Pancreas (tissue), 10 donors: ENCODE measurements around the gene CELF4. TPM values are rescaled to one million over a fixed set of nuclear protein-coding genes. Genes with fewer than 3 reads are reported as not detected.

Experiments
- ATAC-seq, 4 donors: fragments of 200-7000 bp; cut with Tn5 transposase; one replicate each; pipeline versions ENCODE4 v1.8.0 to v1.9.1; 2020; ENCODE audit warnings: mild to moderate bottlenecking in 4 of 4, moderate library complexity in 4 of 4
- DNase-seq, 6 donors: peaks; one replicate each; pipeline ENCODE4 v3.0.0-alpha.2; 2020
- FAIRE-seq: peaks from 2 replicates; lab custom pipeline; 2012; peaks lifted over from hg19 to GRCh38; lab: Jason Lieb, UNC
- H3K27ac ChIP-seq, 4 donors: fragments of 200-600 bp; sonication (generic); 1 replicate in 3 of 4; 2 replicates in 1 of 4; pipeline versions ENCODE4 v1.5.0 to v1.8.0; 2020
- H3K27me3 ChIP-seq, 4 donors: fragments of 200-600 bp; one replicate each; pipeline ENCODE4 v1.8.0; 2021
- H3K36me3 ChIP-seq, 3 donors: fragments of 200-600 bp; sonication (generic) in 1 of 3; one replicate each; pipeline versions ENCODE4 v1.5.0 to v1.8.0; 2020 to 2021
- H3K4me1 ChIP-seq, 3 donors: fragments of 200-600 bp; one replicate each; pipeline ENCODE4 v1.8.0; 2021
- H3K4me3 ChIP-seq, 4 donors: fragments of 200-600 bp; sonication (generic) in 2 of 4; one replicate each; pipeline versions ENCODE4 v1.5.0 to v1.8.0; 2020 to 2021
- H3K9me3 ChIP-seq, 4 donors: fragments of 200-600 bp; one replicate each; pipeline ENCODE4 v1.8.0; 2021
- WGBS, 2 donors: extraction: QIAGEN DNeasy Blood & Tissue Kit; methylation state at CpG; one replicate each; pipeline ENCODE4 v1.1.7; 2013; 5-methylcytosine and 5-hydroxymethylcytosine counted together
- intact Hi-C, 3 donors: fragments of 100-400 bp; cut with DNase I; formaldehyde crosslinking; loops; one replicate each; pipeline versions ENCODE4 v1.11.1 to v1.14.2; 2022
- polyA plus RNA-seq, 2 donors: library from polyadenylated mRNA; stranded (reverse); fragments of 200-250 nt; gene quantifications; one replicate each; pipeline ENCODE4 v1.2.3, GENCODE V29; 2013
- total RNA-seq, 6 donors: library from RNA; stranded (reverse); fragmentation: NEBNext Ultra II Directional in 4 of 6; extraction: Animal tissue kit (Norgen Biotek cat#: 25700) in 4 of 6; gene quantifications; one replicate each; pipeline versions ENCODE4 v1.2.1 to v1.2.4, GENCODE V29; 2021 to 2023
- TF ChIP-seq, protein P1 (sequence below), 4 donors: fragments of 200-600 bp; sonication (generic) in 3 of 4; IDR thresholded peaks; one replicate each; pipeline versions ENCODE4 v1.5.0 to v1.8.0; 2021; ENCODE audit warnings: antibody characterized with exemption in 4 of 4
- donor health status: healthy with polysubstance abuse.
- donor health status: DM: no; HTN: no; CAD: no; lungs with moderate emphysema.
- donor health status: DM: no; HTN: no; CAD: no.
- donor health status: control.
- donor health status: control.
- donor health status: Bipolar disorder and iron deficiency.
- donor health status: DM: yes; HTN: yes; CAD: no.
- donor health status: DM: no; HTN: no; CAD: no.
- donor health status: DM: no; HTN: no; CAD: no.
- donor health status: DM: yes; HTN: yes; CAD: no.

Gene CELF4
- total and polyA plus RNA-seq, 8 donors, result 1.0 to 10.0 (median 2.8) TPM

DNA sequence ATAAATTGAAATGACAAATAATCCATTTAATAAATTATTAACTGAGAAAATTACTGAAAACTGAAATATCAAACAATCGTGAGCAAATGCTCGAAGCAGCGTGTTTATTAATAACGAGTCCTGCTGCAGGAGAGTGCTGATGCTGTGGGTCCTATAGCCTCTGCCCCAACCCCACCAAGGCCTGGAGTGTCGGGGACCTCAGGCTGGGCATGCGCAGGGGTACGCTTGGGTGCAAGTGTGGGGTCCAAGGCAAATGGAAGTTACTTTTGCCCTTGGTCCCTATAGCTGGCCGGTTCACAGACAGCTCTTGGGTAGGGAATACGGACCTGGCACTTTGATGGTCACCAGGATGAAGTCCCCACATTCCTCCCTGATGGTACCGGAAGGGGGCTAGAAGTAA lies 43.3 kb upstream of the CELF4 start:
- ATAC-seq, result no peak
- H3K4me1 ChIP-seq, result no peaks in the 10 kb centered on the region
- intact Hi-C loops, result no loop called here
- DNase-seq, result no peak
- H3K9me3 ChIP-seq, result no peaks in the 10 kb centered on the region
- no peak overlapping the region for H3K4me3 ChIP-seq
- TF ChIP-seq, protein P1, sequence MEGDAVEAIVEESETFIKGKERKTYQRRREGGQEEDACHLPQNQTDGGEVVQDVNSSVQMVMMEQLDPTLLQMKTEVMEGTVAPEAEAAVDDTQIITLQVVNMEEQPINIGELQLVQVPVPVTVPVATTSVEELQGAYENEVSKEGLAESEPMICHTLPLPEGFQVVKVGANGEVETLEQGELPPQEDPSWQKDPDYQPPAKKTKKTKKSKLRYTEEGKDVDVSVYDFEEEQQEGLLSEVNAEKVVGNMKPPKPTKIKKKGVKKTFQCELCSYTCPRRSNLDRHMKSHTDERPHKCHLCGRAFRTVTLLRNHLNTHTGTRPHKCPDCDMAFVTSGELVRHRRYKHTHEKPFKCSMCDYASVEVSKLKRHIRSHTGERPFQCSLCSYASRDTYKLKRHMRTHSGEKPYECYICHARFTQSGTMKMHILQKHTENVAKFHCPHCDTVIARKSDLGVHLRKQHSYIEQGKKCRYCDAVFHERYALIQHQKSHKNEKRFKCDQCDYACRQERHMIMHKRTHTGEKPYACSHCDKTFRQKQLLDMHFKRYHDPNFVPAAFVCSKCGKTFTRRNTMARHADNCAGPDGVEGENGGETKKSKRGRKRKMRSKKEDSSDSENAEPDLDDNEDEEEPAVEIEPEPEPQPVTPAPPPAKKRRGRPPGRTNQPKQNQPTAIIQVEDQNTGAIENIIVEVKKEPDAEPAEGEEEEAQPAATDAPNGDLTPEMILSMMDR (IDR thresholded peaks at IDR 0.05), result no peak
- 64 to 70% methylated on average over 10 of the region's 10 CpGs for WGBS, 2 donors
- FAIRE-seq, result no peak
- H3K27ac ChIP-seq, result no peak overlapping the region
- H3K27me3 ChIP-seq, result no peaks in the 10 kb centered on the region
- H3K36me3 ChIP-seq, result no peaks in the 10 kb centered on the region

DNA sequence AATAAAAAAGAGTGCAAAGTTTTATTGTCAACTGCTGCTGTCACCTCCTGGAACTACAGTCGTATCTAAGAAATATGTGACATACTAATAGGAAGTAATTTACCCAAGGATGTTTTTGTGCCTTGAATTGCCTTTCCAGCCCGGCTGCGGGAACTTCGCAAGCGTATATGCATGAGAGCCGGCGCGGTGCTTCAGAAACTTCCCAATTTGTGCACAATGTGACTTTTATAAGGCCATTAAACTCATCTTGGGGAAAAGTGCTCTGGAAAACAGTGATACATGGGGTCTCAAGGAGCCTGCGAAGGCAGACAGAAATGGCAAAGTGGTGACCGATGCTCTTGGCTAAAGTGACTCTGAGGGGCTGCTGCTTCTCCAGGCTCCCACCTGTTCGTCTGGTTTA lies 41.7 kb upstream of the CELF4 start:
- TF ChIP-seq, protein P1 (IDR thresholded peaks at IDR 0.05), result no peak
- WGBS, 2 donors, result 77 to 82% methylated on average over 11 of the region's 11 CpGs
- ATAC-seq, result no peak
- DNase-seq, result no peak
- no peaks in the 10 kb centered on the region for H3K4me1 ChIP-seq
- no peak for FAIRE-seq
- no peaks in the 10 kb centered on the region for H3K36me3 ChIP-seq
- intact Hi-C loops, result no loop called here
- no peak overlapping the region for H3K4me3 ChIP-seq
- H3K9me3 ChIP-seq, result no peaks in the 10 kb centered on the region
- no peak overlapping the region for H3K27ac ChIP-seq
- no peaks in the 10 kb centered on the region for H3K27me3 ChIP-seq

DNA sequence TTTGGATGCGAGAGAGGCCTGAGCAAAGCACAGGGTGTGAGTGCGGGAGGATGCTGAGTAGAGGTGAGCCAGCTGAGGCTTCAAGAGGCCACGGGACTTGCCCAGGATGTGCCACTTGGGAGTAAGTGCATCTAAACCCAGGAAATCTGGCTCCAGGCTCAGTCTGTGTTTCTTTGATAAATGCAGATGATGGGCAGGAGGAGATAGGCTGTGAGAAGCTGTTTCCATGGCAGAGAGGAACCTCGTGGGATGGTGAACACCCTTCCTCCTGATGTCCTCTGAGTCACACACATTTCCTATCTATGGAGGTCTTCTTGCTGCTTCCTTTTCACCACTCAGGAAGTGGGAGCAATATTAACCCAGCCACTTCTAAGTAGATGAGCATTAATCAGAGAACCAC lies 38.4 kb upstream of the CELF4 start:
- WGBS, 2 donors, result 71 to 88% methylated on average over 4 of the region's 4 CpGs
- H3K4me1 ChIP-seq, result no peaks in the 10 kb centered on the region
- ATAC-seq (no peak), DNase-seq (no peak), FAIRE-seq (no peak)
- H3K27ac ChIP-seq, result no peak overlapping the region
- no peaks in the 10 kb centered on the region for H3K9me3 ChIP-seq
- TF ChIP-seq, protein P1 (IDR thresholded peaks at IDR 0.05), result no peak
- H3K27me3 ChIP-seq, result no peaks in the 10 kb centered on the region
- intact Hi-C loops, result no loop called here
- no peak overlapping the region for H3K4me3 ChIP-seq
- no peaks in the 10 kb centered on the region for H3K36me3 ChIP-seq

- TF ChIP-seq, protein P1 (IDR thresholded peaks at IDR 0.05), result no peak
- FAIRE-seq (no peak), ATAC-seq (no peak), DNase-seq (no peak)
- Histone ChIP-seq H3K4me3 (no peak overlapping the region), H3K36me3 (no peaks in the 10 kb centered on the region), H3K27ac (no peak overlapping the region), H3K9me3 (no peaks in the 10 kb centered on the region), H3K4me1 (no peaks in the 10 kb centered on the region), H3K27me3 (peaks cover 0 to 5% (median 0%) of the 10 kb centered on the region in 4 donors)
- intact Hi-C loops, result no loop called here
- WGBS, 2 donors, result 56 to 65% methylated on average over 19 of the region's 19 CpGs
Observed at GRCh38 chr18:37598966-37599896, 33.6 kb upstream of the CELF4 start.

- ATAC-seq (no peak), DNase-seq (no peak)
- WGBS, 2 donors, result 72 to 82% methylated on average over 5 of the region's 5 CpGs
Observed at GRCh38 chr18:37598396-37598795, 32.8 kb upstream of the CELF4 start.

More at GRCh38 chr18:37598396-37598795, 32.8 kb upstream of the CELF4 start:
- H3K4me1 ChIP-seq, result no peaks in the 10 kb centered on the region
- no peak overlapping the region for H3K27ac ChIP-seq
- H3K36me3 ChIP-seq, result no peaks in the 10 kb centered on the region
- H3K9me3 ChIP-seq, result no peaks in the 10 kb centered on the region
- TF ChIP-seq, protein P1 (IDR thresholded peaks at IDR 0.05), result no peak
- FAIRE-seq, result no peak
- peaks cover 0 to 5% (median 0%) of the 10 kb centered on the region in 4 donors for H3K27me3 ChIP-seq
- no peak overlapping the region for H3K4me3 ChIP-seq
- intact Hi-C loops, result no loop called here
